DMS153 treated with DMSO at 0.1 percent for 48 hours (cell line): ENCODE measurements around the gene STAT1.
A peak's percentile ranks its signal among the peaks of the same experiment; 100 is the strongest.

ENCODE experiments used
- DNase-seq: peaks from one replicate; lab custom pipeline; 2025; ENCODE audit not compliant: unreplicated experiment; lab: John Stamatoyannopoulos, UW

The STAT1 gene

DNA sequence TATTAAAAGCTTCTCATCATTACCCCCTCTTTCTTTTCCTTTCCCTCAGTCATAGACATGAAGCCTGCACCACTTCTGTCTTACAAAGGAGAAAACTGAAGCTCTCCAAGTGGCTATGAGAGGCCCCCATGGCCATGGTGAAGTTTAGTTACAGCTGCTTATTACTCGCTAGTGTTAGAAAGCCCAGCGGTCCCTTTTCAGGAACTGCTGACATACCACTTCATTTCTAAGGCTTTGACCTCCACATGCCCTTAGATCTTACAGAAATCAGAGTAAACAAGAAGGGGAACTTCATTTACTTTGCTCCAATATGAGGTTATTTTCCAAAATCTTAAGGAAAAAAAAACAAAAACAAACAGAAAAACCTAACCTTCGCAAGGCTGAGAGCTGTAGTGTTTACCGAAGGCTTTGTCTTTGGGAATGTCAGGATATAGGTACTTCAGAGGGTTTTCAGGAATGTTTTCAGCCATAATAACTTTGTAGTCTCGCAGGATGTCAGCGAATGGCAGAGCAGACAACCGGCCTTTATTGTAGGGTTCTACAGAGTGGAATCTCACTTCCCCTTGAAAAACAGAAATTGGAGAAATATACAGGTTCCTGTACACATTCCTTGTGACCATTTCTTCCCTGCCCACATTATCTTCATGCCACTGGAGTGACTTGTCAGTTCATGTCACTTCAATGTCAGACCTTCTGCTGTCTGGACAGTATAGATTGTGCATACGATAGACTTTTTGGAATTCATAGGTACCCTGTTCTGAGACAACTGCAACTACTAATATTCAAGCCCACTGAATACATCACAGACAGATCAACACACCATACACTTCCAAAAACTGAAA, 18.8 kb upstream of the STAT1 start:
- no peak for DNase-seq

DNA sequence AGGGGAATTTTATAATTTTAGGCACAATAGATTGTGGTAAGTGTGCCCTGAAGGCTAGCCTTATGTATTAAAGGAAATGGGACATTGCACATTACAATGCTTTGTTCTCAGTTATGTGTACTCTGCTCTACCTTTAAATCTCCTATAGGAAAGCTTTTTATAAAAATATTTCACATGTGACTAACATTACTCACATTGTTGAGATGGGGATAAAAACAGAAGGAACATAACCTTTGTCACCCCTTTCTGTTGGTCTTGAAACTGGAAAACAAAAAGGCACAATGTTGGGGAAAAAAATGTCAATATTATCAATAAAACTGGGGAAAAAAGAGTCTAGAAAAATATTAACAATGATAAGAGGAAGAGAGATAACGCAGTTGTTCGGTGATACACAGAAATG, 17.3 kb upstream of the STAT1 start:
- DNase-seq, result no peak

DNA sequence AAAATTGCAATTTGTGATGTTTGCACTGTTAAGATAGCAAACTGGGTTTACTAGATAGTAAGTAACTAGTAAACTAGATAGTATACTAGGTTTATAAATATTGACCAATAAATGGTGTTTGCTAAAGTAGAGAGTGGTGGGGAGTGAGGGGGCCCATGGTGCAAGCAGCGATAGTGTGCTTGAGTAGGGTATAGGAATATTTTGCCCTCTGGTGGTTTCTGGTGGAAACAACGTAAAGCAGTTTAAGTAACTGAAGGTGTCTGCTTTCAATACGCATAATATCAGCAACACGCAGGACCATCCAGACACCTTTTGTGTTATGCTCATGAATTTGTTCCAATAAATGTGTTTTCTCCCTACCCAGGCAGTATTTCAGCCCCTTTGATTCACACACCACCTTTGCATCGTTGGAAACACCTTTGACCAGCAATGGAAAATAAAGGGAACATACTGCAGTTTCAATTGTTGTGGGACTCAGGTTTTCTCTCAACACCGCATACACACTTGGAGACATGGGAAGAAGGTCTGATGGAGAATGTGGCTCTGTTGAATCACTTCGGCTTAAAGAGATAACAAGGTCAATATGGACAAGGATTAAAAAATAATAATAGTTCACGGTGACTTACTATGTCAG, 16.7 kb upstream of the STAT1 start:
- DNase-seq, result peak; percentile 43

DNA sequence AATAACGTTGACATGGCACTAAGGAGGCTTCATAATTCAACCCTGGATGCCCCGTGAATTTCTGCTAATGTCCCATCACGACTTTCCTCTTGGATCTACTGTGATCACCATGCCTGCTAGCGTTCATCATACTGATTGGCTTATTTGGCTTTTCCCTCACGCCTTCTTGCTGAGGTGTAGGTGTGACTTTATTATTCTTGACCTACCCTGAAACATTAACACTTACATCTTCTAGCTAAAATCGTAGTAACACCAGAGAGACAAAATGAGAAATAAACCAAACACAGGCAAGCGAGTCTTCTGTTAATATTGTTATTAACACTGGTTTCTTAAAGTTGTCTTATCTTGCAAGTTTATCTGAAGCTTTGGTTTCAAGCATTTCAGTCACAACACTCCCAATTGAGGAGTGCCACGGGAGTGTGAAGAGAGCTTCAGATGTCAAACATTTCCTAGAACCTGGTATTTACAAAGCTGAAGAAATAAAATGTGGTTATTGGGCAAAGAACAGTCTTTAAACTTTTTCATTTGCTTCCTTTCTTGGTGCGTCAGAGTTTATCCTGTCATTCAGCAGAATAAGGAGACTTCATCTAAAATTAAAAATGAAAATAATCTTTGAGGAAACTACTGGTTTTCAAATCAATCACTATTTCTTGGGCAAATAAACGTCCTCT, 15.4 kb upstream of the STAT1 start:
- no peak for DNase-seq

DNA sequence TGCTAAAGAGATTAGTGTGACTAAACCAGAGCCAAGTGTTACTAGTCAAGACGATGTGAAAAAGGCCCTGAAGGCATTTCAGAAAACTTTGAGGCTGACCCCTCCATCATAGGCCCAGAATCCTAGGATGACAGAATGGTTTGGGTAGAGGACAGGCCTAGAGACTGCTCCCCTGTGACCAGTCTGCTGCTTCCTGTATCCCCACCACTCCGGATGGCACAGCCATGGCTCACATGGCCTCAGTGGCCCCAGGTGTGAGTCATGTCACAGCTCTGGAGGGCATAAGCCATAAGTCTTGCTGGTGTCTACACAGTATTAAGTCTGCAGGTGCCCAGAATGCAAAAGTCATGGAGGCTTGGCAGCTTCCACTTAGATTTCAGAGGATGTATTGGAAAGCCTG, 12.4 kb upstream of the STAT1 start:
- no peak for DNase-seq

DNA sequence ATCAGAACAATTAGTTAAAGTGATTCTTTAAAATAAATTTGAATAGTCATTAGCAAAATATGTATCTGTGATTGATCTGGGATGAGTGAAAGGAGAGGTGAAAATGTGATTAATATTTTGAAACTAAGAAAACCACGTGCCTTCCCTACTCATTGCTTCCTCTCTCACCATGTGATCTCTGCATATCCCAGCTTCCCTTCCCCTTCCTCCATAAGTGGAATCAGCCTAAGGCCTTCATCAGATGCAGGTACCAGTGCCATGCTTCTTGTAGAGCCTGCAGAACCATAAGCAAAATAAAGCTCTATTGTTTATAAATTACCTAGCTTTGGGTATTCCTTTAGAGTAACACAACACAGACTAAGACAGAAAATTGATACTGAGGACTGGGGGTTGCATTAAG, 11.2 kb upstream of the STAT1 start:
- DNase-seq, result no peak

- no peak for DNase-seq
Observed at GRCh38 chr2:191023235-191023679, 9.3 kb upstream of the STAT1 start.

DNA sequence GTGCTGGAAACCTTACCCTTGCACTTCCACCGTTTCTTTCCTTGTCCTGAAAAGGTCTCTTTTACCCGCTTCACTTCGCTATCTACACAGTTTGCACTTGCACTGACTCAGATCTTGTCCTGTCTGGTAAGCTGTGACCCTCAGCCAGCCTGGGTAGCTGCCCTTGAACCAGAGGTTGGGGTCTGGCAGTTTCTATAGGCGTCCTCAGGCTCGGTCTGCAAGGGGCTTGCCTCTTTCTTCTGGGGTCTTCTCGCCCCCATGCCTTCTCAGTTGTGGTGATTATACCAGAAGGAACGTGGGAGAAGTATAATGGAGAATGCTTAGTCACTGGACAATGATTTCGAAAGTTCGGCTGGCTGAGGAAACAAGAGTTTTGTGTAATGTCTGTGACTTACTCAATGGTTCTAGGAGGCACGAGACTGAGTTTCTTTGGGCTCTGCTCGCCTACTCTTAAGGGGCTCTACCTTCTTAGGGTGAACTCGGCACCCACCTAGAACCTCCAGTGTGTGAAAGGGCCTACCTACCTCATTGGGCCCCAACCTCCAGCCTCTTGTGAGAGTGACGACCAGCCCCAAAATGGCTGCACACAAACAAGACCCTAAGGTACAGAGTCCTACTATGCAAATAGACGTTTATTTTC, 6.9 kb upstream of the STAT1 start:
- no peak for DNase-seq

DNA sequence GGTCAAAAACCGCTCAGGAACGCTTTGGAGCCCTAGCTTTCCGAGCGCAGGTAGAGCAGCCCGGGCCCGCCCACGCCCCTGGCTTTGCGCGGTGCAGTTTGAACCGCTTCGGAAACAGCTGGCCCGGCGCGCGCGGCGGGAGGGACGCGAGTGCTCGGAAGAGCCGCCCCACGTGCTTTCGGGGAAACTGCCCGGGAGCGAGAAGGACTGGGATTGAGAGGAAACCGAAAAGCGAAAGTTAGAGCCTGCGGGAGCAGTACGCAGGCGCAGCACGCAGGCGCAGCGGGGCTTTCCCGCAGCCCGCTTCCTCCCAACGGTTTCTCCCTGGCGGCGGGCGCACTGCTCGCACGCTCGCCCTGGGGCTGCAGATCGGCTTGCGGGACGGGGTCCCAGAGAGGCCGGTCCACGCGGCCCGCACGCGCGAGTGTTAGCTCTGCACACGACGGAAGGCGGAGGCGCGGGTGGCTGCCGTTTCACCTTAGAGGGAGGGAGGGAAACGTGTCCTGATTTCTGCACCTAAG, 6.3 kb upstream of the STAT1 start:
- DNase-seq, result peak; percentile 92

GRCh38 chr2:191019376-191019775, 5.4 kb upstream of the STAT1 start:
- DNase-seq, result no peak

DNA sequence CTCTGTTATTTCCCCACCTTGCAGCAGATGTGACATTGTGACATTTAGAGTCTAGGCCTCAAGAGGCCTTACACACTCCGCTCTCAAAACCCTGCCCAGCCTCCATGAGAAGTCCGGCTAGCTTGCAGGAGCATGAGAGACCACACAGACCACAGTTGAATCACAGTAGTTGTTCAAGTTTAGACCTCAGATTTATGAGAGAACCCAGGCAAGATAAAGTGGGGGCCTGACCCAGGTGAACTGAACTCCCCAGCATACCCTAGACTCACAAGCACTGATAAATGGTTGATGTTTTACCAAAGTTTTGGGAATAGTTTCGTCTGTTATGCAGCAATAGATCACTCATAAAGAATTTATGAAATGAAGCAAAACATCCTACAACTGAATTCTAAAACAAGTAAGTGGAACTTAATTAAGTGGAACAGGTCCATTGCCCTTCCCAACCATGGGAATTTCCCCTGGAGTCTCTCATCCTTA, 4.7 kb upstream of the STAT1 start:
- DNase-seq, result no peak

DNA sequence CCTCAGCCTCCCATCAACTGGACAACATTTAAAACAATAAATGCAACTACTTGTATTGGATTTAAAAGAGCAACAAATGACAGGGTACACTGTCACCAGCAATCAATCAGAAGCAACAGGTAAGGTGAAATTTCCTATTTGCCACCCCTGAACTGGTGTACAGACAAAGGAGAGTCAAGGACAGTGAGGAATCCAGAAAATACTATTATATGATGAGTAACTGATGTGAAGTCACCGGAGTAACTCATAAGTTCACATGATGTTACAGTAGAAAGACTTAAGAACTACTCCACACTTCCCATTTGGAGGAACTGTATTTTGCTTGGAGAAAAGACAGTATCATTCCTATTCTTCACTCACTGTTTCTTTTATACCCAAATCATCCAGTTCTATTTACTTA, 4.1 kb upstream of the STAT1 start:
- no peak for DNase-seq

- no peak for DNase-seq
Observed at GRCh38 chr2:191015831-191016230, 1.9 kb upstream of the STAT1 start.

DNA sequence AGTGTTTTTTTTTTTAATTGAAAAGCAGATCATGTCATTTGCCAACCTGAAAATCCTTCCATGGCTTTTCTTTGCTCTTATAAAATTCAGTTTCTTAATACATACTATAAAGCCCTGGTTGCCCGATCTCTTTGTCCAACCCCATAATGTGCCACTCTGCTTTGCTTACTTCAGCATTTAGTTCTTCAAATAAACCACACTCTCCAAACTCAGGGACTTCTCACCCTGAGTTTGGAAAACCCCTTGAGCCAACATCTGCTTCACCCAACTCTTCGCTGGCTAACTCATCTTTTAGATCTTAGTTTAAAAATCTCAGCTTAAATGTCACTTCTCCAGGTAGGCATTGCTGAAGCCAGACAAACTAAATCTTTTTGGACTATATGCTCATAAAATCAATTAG, 1.3 kb upstream of the STAT1 start:
- no peak for DNase-seq

- DNase-seq, result no peak
Observed at GRCh38 chr2:191014653-191015020, 666 bp upstream of the STAT1 start.

GRCh38 chr2:191013682-191013931, 364 bp downstream of the STAT1 start:
- no peak for DNase-seq

DNA sequence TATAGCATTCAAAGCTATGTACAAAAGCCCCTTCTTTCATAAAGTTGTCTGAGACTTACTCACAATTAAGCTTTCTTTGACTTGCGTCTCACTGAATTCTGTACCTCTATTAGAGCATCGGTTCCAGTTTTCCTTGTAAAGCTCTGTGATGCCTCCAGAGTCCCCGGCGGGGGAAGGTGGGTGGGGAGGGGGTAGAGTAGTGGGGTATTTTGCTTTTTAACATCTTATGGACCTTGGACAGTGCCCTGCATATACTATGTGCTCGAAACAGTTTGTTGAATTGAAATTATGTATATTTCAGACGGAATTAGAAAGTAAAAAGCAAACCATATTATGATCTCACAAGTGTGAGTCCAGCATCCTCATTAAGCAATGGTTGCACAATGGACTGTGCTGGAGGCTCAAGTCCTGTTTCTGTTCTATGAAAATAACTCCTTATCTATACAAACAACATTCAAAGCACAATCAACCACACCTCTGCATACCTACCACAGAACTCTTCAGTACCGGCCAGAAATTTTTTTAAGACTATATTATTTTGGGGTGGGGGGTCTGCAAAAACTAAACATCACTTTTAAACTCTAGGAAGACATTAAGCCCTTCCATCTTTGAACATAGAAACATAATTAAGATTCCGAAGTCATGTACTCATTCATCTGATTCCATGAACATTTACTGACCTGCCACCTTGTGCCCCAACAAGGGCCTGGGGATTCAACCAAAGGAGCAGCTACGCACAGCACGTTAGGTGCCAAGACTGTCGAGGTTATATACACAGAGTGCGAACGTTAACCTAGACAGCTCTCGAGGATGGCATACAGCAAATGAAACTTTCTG, 908 bp downstream of the STAT1 start:
- DNase-seq, result no peak

DNA sequence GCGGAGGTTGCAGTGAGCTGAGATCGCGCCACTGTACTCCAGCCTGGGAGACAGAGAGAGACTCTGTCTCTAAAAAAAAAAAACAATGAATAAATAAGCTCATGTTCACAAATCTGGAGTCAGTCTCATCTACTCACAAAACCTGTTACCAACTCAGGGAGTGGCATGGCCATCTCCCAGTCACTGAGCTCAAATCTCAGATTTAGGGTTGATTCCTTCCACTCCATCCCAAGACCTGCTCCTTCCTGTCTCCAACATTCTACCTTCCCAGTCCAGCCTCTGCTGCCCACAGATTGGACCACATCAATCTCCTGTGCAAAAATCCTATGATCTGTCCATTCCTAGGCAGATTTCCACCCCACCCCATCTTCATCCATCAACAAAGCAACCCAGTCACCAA, 1.6 kb downstream of the STAT1 start:
- no peak for DNase-seq

DNA sequence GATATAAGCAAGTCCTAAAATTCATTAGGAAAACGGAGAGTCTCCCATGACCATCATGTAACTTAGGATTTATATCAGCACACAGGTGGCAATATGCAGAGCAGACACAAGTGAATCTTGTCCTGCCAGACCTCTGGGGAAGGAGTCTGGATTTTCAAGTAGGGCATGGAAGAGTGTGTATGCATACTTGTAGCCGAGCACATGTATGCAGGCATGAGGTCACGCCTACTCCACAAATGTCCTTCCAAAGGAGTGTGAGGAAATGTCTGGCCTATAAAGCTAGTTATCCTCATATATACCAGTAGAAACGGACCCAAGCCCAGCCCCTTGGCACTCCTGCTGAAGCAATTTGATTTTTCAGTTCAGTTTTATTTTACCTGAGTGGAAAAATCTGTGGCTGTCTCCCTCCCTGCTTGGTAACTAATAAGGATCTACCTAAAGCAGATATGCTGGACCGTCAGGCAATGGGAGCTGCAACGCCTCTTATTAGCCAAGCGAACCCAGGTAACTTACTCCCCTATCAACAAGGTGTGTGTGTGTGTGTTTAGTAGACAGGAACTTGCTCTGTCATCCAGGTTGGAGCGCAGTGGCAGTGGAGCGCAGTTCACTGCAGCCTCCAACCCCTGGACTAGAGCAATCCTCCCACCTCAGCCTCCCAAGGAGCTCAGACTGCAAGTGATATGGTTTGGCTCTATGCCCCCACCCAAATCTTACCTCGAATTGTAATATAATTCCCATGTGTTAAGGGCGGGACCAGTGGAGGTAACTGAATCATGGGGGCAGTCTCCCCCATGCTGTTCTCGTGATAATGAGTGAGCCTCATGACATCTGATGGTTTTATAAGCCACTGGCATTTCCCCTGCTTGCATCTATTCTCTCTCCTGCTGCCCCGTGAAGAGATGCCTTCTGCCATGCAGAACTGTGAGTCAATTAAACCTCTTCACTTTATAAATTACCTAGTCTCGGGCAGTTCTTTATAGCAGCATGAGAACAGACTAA, 2.8 kb downstream of the STAT1 start:
- no peak for DNase-seq
